ENCODE results near the gene KLF15. TPM values are rescaled to one million over a fixed set of nuclear protein-coding genes. Genes with fewer than 3 reads are reported as not detected.

The KLF15 gene
- total and polyA plus RNA-seq, 2 of the 8 experiments (the other 6 are each of a cell fraction or from before 2014, with no cell fraction given): 15.7 to 19.5 TPM

DNA sequence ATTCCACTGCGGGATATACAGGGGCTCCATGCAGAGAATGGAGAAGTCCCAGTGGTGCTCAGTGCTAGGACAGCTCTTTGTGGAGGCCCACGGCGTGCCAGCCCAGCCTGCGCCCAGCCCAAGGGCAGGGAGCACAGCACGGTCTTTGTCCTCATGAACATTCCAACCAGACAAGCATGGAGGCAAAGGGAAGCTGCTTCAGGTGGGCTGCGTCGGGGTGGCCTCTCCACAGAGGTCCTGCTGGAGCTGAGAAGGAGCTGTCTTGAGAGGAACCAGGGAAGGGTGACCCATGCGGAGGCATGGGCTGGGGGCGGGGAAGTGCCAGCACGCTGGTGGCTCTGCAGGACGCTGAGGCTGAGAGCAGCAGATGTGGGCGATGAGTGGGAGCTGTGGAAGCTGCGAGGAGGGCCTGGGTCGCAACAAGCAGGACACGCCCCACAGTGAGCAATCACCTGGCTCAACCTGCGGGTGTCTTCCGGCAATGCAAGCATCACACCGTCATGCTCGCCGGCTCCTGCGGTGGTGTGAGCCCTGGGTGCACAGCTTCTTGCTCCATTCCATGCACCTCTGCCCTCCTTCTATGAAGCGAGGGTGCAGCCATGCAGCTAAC, 14.0 kb upstream of the KLF15 start (continued):
- TF ChIP-seq SAP30 (IDR thresholded peaks at IDR 0.05; ENCODE audit: insufficient read depth, insufficient replicate concordance, low read length): no peak

Measured in H1 (cell line).